ENCODE measurements around the gene PTPRA.

The PTPRA gene

GRCh38 chr20:2839732-2840137 lies 33.5 kb upstream of the PTPRA start:
- Histone ChIP-seq H3K9ac (ENCODE audit: low read depth, low read length) (peak overlapping the region; percentile 82; the same call in 1 of the 2 replicates), H3K4me1 (ENCODE audit: insufficient read depth, low read length) (no peaks in the 10 kb centered on the region), H3K36me3 (ENCODE audit: insufficient read depth, low read length) (no peaks in the 10 kb centered on the region; the same call in 1 of the 2 replicates), H3K9me3 (ENCODE audit: control insufficient read depth, insufficient read depth, low read length) (no peaks in the 10 kb centered on the region)

GRCh38 chr20:2840138-2840966 lies 32.9 kb upstream of the PTPRA start, which contains the start of the genes PCED1A and VPS16:
PCED1A (minus strand) TSS chr20:2840655; CDS start chr20:2839912, 743 bp downstream.
VPS16 (plus strand) TSS chr20:2840745; CDS start chr20:2840775, 30 bp downstream.
- Histone ChIP-seq H3K4me1 (ENCODE audit: insufficient read depth, low read length) (no peaks in the 10 kb centered on the region), H3K9ac (ENCODE audit: low read depth, low read length) (peak within 1 kb of the TSS; percentile 82), H3K9me3 (ENCODE audit: control insufficient read depth, insufficient read depth, low read length) (no peaks in the 10 kb centered on the region), H3K36me3 (ENCODE audit: insufficient read depth, low read length) (no peaks in the 10 kb centered on the region; the same call in 1 of the 2 replicates)

DNA sequence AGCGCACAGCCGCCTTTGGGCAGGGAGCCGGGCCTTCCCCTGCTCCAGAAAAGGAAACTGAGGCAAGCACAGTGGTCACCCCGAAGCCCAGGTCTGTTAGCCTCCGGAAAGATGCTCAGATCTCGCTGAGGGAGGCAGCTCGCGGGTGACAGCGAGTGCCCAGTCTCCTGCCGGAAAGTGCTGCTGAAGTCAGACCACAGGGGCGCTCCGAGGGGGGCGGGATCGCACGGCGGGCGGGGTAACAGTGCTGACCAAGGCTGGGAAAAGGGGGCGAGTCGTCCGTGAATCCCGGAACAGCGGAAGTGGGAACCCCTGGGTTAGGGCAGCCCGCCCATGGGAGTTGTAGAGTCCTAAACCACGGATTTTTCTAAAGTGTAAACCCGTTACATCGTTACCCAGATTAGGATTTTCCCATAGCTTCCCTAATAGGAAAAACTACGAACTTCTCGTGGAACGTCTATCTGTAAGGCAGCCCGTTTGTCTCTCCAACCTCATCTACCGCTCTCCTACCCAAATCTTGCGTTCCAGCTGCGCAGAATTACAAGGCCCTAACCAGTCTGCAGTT lies 32.2 kb upstream of the PTPRA start:
- H3K9me3 ChIP-seq (ENCODE audit: control insufficient read depth, insufficient read depth, low read length): no peaks in the 10 kb centered on the region
- H3K4me1 ChIP-seq (ENCODE audit: insufficient read depth, low read length): no peaks in the 10 kb centered on the region
- H3K9ac ChIP-seq (ENCODE audit: low read depth, low read length): peak overlapping the region; percentile 82
- no peaks in the 10 kb centered on the region; the same call in 1 of the 2 replicates for H3K36me3 ChIP-seq (ENCODE audit: insufficient read depth, low read length)

DNA sequence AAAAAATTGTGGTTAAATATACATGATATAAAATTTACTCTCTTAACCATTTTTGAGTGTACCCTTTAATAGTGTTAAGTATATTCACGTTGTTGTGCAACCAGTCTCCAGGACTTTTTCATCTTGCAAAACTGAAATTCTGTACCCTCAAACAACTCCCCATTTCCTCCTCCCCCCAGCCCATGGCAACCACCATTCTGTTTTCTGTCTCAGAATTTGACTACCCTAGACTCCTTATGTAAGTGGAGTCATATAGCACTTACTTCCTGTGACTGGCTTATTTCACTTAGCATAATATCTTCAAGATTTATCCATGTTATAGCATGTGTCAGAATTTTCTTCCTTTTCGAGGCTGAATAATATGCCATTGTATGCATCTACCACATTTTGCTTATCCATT lies 27.7 kb upstream of the PTPRA start:
- no peaks in the 10 kb centered on the region for H3K9me3 ChIP-seq (ENCODE audit: control insufficient read depth, insufficient read depth, low read length)
- H3K36me3 ChIP-seq (ENCODE audit: insufficient read depth, low read length): no peaks in the 10 kb centered on the region; the same call in 1 of the 2 replicates
- no peak overlapping the region for H3K9ac ChIP-seq (ENCODE audit: low read depth, low read length)
- H3K4me1 ChIP-seq (ENCODE audit: insufficient read depth, low read length): no peaks in the 10 kb centered on the region

DNA sequence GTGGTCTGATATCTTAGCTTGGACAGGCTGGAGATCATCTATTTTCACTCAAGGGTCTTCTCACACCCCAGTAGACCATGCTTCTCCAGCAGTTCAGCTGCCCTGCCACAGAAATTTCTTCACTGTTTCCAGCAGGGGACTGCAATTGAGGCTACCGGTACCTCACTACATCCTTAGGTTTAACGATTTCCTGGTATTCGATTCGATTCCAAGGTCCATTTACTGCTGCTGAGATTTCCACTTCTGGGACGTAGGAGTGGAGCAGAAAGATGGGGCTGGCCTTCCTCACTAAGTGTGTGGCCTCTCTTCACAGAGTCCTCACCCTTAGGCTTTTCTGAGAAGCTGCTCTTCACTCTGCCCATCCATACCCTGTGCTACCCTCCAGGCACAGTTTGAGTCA lies 26.6 kb upstream of the PTPRA start:
- Histone ChIP-seq H3K9me3 (ENCODE audit: control insufficient read depth, insufficient read depth, low read length) (no peaks in the 10 kb centered on the region), H3K9ac (ENCODE audit: low read depth, low read length) (no peak overlapping the region), H3K36me3 (ENCODE audit: insufficient read depth, low read length) (no peaks in the 10 kb centered on the region; the same call in 1 of the 2 replicates), H3K4me1 (ENCODE audit: insufficient read depth, low read length) (no peaks in the 10 kb centered on the region)

GRCh38 chr20:2847802-2848201 lies 25.5 kb upstream of the PTPRA start:
- H3K4me1 ChIP-seq (ENCODE audit: insufficient read depth, low read length): no peaks in the 10 kb centered on the region
- H3K9ac ChIP-seq (ENCODE audit: low read depth, low read length): no peak overlapping the region
- H3K9me3 ChIP-seq (ENCODE audit: control insufficient read depth, insufficient read depth, low read length): no peaks in the 10 kb centered on the region
- H3K36me3 ChIP-seq (ENCODE audit: insufficient read depth, low read length): no peaks in the 10 kb centered on the region; the same call in 1 of the 2 replicates

GRCh38 chr20:2849529-2849928 lies 23.8 kb upstream of the PTPRA start:
- H3K4me1 ChIP-seq (ENCODE audit: insufficient read depth, low read length): no peaks in the 10 kb centered on the region
- no peaks in the 10 kb centered on the region for H3K9me3 ChIP-seq (ENCODE audit: control insufficient read depth, insufficient read depth, low read length)
- H3K9ac ChIP-seq (ENCODE audit: low read depth, low read length): no peak overlapping the region
- no peaks in the 10 kb centered on the region for H3K36me3 ChIP-seq (ENCODE audit: insufficient read depth, low read length)

GRCh38 chr20:2851086-2851485 lies 22.2 kb upstream of the PTPRA start:
- H3K4me1 ChIP-seq (ENCODE audit: insufficient read depth, low read length): no peaks in the 10 kb centered on the region
- no peaks in the 10 kb centered on the region for H3K36me3 ChIP-seq (ENCODE audit: insufficient read depth, low read length)
- H3K9me3 ChIP-seq (ENCODE audit: control insufficient read depth, insufficient read depth, low read length): no peaks in the 10 kb centered on the region
- H3K9ac ChIP-seq (ENCODE audit: low read depth, low read length): no peak overlapping the region

- Histone ChIP-seq H3K36me3 (ENCODE audit: insufficient read depth, low read length) (no peaks in the 10 kb centered on the region; the same call in 1 of the 2 replicates), H3K9me3 (ENCODE audit: control insufficient read depth, insufficient read depth, low read length) (no peaks in the 10 kb centered on the region), H3K9ac (ENCODE audit: low read depth, low read length) (no peak overlapping the region), H3K4me1 (ENCODE audit: insufficient read depth, low read length) (no peaks in the 10 kb centered on the region)
These were observed 14.7 kb upstream of the PTPRA start for GRCh38 chr20:2858591-2858990.

- Histone ChIP-seq H3K9me3 (ENCODE audit: control insufficient read depth, insufficient read depth, low read length) (no peaks in the 10 kb centered on the region), H3K4me1 (ENCODE audit: insufficient read depth, low read length) (no peaks in the 10 kb centered on the region), H3K9ac (ENCODE audit: low read depth, low read length) (no peak overlapping the region), H3K36me3 (ENCODE audit: insufficient read depth, low read length) (no peaks in the 10 kb centered on the region; the same call in 1 of the 2 replicates)
These were observed 13.8 kb upstream of the PTPRA start for GRCh38 chr20:2859330-2860121.

GRCh38 chr20:2864626-2865025 lies 8.7 kb upstream of the PTPRA start:
- H3K9ac ChIP-seq (ENCODE audit: low read depth, low read length): no peak overlapping the region
- H3K9me3 ChIP-seq (ENCODE audit: control insufficient read depth, insufficient read depth, low read length): no peaks in the 10 kb centered on the region
- H3K36me3 ChIP-seq (ENCODE audit: insufficient read depth, low read length): no peaks in the 10 kb centered on the region; the same call in 1 of the 2 replicates
- H3K4me1 ChIP-seq (ENCODE audit: insufficient read depth, low read length): no peaks in the 10 kb centered on the region

DNA sequence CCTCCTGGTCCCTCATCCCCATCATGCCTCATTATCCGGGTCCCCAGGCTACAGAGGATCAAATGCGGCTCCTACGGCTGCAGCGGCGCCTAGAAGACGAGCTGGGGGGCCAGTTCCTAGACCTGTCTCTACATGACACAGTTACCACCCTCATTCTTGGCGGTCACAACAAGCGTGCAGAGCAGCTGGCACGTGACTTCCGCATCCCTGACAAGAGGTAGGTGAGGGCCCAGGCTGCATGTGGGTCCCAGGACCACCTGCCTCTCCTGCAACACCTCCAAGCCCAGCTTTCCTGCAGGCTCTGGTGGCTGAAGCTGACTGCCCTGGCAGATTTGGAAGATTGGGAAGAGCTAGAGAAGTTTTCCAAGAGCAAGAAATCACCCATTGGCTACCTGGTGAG lies 8.2 kb upstream of the PTPRA start:
- no peaks in the 10 kb centered on the region; the same call in 1 of the 2 replicates for H3K36me3 ChIP-seq (ENCODE audit: insufficient read depth, low read length)
- no peaks in the 10 kb centered on the region for H3K9me3 ChIP-seq (ENCODE audit: control insufficient read depth, insufficient read depth, low read length)
- no peak overlapping the region for H3K9ac ChIP-seq (ENCODE audit: low read depth, low read length)
- no peaks in the 10 kb centered on the region for H3K4me1 ChIP-seq (ENCODE audit: insufficient read depth, low read length)

- H3K36me3 ChIP-seq (ENCODE audit: insufficient read depth, low read length): no peaks in the 10 kb centered on the region; the same call in 1 of the 2 replicates
These were observed 7.7 kb upstream of the PTPRA start for GRCh38 chr20:2865630-2866029.

GRCh38 chr20:2866236-2866635 lies 7.0 kb upstream of the PTPRA start:
- no peak overlapping the region for H3K9ac ChIP-seq (ENCODE audit: low read depth, low read length)
- H3K9me3 ChIP-seq (ENCODE audit: control insufficient read depth, insufficient read depth, low read length): no peaks in the 10 kb centered on the region
- no peaks in the 10 kb centered on the region; the same call in 1 of the 2 replicates for H3K36me3 ChIP-seq (ENCODE audit: insufficient read depth, low read length)
- peaks cover 10% of the 10 kb centered on the region; the same call in 1 of the 2 replicates for H3K4me1 ChIP-seq (ENCODE audit: insufficient read depth, low read length)

More at GRCh38 chr20:2865630-2866029, 7.7 kb upstream of the PTPRA start:
- Histone ChIP-seq H3K9me3 (ENCODE audit: control insufficient read depth, insufficient read depth, low read length) (no peaks in the 10 kb centered on the region), H3K9ac (ENCODE audit: low read depth, low read length) (no peak overlapping the region), H3K4me1 (ENCODE audit: insufficient read depth, low read length) (peaks cover 4% of the 10 kb centered on the region; the same call in 1 of the 2 replicates)
